GM12891 (cell line): ENCODE results near the gene PANK1.
A peak's percentile ranks its signal among the peaks of the same experiment; 100 is the strongest.

Source experiments
- DNase-seq: peaks from one replicate; pipeline ENCODE4 v3.0.0; 2011; ENCODE audit warnings: low spot score; ENCODE audit not compliant: insufficient read length
- FAIRE-seq: peaks from 2 replicates; lab custom pipeline; 2011; peaks lifted over from hg19 to GRCh38; lab: Jason Lieb, UNC
- PAX5 ChIP-seq: IDR thresholded peaks from 2 replicates; pipeline ENCODE4 v1.6.1; 2011; ENCODE audit warnings: low read length, moderate library complexity, mild to moderate bottlenecking; ENCODE audit not compliant: insufficient read depth, severe bottlenecking
- POLR2A ChIP-seq: IDR thresholded peaks from 2 replicates; pipeline ENCODE4 v1.6.1; 2011; ENCODE audit warnings: low read depth, low read length, control low read depth
- POLR2AphosphoS5 ChIP-seq: IDR thresholded peaks from 2 replicates; pipeline ENCODE4 v1.6.1; 2011; ENCODE audit warnings: low read depth, low read length, control low read depth
- POU2F2 ChIP-seq: IDR thresholded peaks from 2 replicates; pipeline ENCODE4 v1.6.1; 2011; ENCODE audit warnings: low read depth, mild to moderate bottlenecking, control low read depth, low read length, moderate library complexity
- SPI1 ChIP-seq: IDR thresholded peaks from 2 replicates; pipeline ENCODE4 v1.6.1; 2011; ENCODE audit warnings: low read depth, low read length, control low read depth
- TAF1 ChIP-seq: IDR thresholded peaks from 2 replicates; pipeline ENCODE4 v1.6.1; 2011; ENCODE audit warnings: low read depth, low read length, control low read depth

The PANK1 gene

DNA sequence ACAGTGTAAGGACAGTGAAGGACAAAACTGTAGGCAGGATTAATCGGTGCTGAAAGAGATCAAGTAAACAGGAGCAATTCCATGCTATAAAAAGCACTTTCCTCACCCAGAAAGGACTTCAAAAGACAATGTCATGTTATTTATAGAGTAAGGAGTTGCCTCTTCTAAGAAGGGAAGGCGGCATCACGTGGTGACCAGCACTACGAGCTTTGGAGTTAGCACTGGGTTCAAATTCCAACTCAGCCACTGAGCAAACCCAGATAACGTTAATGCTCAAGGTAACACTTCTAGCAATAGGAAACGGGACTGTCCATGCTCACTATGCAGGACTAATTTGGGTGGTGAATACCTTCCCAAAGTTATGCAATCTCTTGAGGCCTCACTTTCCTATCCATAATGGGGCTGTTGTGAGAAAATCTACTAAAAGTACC lies 715 bp upstream of the PANK1 start:
- TF ChIP-seq PAX5 (no peak), POU2F2 (no peak), POLR2A (no peak), POLR2AphosphoS5 (no peak), SPI1 (no peak), TAF1 (no peak)
- DNase-seq = no peak
- peak; percentile 87 for FAIRE-seq

- DNase-seq (no peak), FAIRE-seq (no peak)
- no peak for TF ChIP-seq POLR2AphosphoS5
- TF ChIP-seq POLR2A = no peak; the same call in 1 of the 2 replicates
- TF ChIP-seq POU2F2 = no peak
- no peak for TF ChIP-seq SPI1
- no peak for TF ChIP-seq TAF1
- TF ChIP-seq PAX5 = no peak
These were observed 413 bp downstream of the PANK1 start for GRCh38 chr10:89644691-89644966.

DNA sequence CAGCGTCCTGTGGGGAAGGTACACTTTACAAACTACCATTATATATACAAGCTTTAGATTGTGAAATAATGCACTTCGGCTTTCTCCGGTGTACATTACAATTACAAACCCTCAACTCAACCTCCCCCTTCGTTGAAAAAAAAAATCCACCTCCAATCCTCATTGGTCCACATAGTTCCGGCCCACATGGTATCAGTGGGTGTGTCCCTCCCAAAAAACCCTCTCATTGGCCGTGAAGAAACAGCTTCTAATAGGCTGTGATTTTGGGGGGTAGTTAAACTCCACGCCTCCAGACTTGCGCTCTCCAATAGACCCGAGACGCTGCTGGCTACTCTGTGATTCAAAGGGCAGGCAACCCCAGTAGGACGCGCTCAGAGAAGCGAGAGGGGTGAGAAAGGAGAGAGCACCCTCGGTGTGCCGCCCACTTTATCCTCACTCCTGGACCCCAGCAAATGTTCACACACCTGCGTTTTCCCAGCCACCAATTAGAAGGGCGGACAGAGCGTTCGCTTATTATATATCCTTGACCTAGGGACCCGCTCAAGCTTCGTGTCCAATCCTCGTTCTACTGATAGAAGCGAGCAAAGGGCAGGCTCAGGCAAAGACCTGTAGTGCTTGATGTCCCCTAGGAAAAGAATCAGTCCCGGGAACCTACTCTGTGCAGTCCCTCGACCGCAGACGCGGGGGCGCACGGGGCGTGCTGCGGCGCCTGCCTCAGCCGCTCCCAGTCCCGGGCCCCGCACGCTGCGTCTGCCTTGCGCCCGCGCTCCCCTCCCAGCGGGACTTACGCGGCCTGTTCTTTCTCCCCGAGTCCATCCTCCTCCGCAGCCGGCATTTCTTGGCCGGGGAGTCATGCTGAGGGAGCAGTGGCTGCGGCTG lies 991 bp downstream of the PANK1 start:
- DNase-seq (peak; percentile 75), FAIRE-seq (peak; percentile 98)
- TF ChIP-seq POLR2AphosphoS5 = peak; percentile 98
- TF ChIP-seq TAF1 = peak; percentile 90
- peak; percentile 98 for TF ChIP-seq POLR2A
- no peak for TF ChIP-seq PAX5
- peak; percentile 86 for TF ChIP-seq POU2F2
- TF ChIP-seq SPI1 = no peak

DNA sequence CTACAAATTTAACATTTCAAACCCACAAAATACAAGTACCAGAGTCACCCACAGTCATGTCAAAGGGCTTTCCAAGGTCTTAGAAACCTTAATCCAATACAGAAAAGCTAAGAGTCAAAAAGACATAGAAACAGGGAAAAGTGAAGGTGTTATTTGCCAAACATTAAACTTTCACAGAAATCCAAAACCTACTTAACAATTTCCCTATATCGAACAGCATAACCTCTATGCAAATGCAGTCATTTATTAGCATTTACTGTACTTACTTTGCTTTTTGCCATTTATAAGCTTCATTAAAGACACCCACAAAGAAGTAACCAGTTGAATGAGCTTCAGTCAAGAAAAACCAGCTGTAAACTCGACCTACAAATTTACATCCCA lies 1.6 kb downstream of the PANK1 start:
- FAIRE-seq (no peak), DNase-seq (no peak)
- TF ChIP-seq TAF1 = no peak
- TF ChIP-seq SPI1 = no peak
- TF ChIP-seq POLR2A = no peak
- no peak for TF ChIP-seq PAX5
- no peak for TF ChIP-seq POLR2AphosphoS5
- no peak for TF ChIP-seq POU2F2

GRCh38 chr10:89642193-89642592 lies 2.8 kb downstream of the PANK1 start:
- FAIRE-seq (peak; percentile 48), DNase-seq (no peak)

GRCh38 chr10:89640241-89640640 lies 4.8 kb downstream of the PANK1 start:
- no peak for TF ChIP-seq POLR2A
- no peak for TF ChIP-seq SPI1
- TF ChIP-seq POU2F2 = no peak
- TF ChIP-seq POLR2AphosphoS5 = no peak
- no peak for TF ChIP-seq PAX5
- no peak for TF ChIP-seq TAF1
- DNase-seq (no peak), FAIRE-seq (no peak)

More at GRCh38 chr10:89642193-89642592, 2.8 kb downstream of the PANK1 start:
- no peak for TF ChIP-seq SPI1
- no peak for TF ChIP-seq POLR2A
- TF ChIP-seq POU2F2 = no peak
- TF ChIP-seq PAX5 = no peak
- no peak for TF ChIP-seq TAF1
- no peak for TF ChIP-seq POLR2AphosphoS5

DNA sequence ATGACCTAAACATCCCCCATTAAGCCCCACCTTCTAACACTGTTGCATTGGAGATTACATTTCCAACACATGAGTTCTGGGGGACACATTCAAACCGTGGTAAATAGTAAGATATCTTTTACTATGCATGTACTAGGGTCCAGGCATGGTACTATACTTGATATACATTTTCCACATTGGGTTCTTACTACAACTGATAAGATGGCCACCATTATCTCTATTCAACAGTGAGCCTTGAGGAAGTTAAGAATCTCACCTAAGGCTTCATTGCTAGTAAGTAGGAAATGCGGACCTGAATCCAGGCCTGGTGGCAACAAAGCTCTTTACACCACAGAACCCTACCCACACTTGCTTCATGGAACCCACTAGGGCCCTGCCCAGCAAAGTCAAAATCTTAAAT lies 5.7 kb downstream of the PANK1 start:
- TF ChIP-seq POLR2AphosphoS5 (no peak), PAX5 (no peak), POU2F2 (no peak)
- DNase-seq = no peak
- FAIRE-seq = no peak

- no peak for FAIRE-seq
These were observed 7.9 kb downstream of the PANK1 start for GRCh38 chr10:89637113-89637512.

DNA sequence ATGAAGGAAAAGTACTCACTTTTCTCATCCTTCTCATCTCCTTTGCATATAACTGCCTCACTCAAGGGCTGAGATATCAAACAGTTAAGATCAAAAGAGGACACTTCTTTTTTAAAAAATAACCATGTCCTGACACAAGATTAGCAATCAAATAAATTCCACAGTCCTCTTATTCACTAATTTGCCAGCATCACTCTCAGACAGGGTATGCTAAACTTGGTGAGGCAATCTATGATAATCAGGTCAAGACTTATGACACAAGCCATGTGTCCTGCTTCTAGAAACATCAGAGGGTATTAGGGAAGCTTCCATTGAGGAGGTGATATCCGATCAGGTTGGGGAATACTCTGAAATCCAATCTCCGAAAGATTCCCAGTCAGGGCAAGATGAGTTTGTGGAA lies 10.4 kb downstream of the PANK1 start:
- TF ChIP-seq PAX5 (no peak), SPI1 (no peak), POLR2A (no peak), POLR2AphosphoS5 (no peak), TAF1 (no peak), POU2F2 (no peak)
- DNase-seq = no peak
- FAIRE-seq = no peak

More at GRCh38 chr10:89637113-89637512, 7.9 kb downstream of the PANK1 start:
- TF ChIP-seq PAX5 (no peak), POU2F2 (no peak), POLR2AphosphoS5 (no peak), POLR2A (no peak), TAF1 (no peak), SPI1 (no peak)
- no peak for DNase-seq

DNA sequence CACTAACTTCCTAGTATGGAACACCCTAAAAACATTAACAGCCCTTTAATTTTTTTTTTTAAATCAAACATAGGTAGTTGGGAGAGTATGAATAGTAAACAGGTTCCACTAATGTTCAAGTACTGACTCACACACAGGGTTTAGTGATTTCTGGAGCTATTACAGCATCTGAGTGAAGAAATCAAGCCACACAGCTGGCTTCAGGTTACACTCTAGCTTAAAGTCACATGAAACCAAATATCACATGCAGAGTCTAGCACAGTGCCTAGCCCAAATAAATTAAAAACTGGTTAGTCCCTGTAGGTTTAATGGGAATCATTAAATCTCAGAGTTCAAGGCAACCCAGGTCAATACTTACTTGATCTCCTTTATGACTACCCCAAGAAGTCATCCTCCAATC lies 11.6 kb downstream of the PANK1 start:
- DNase-seq (no peak), FAIRE-seq (no peak)
- TF ChIP-seq SPI1 (no peak), TAF1 (no peak), POLR2A (no peak), POU2F2 (no peak), PAX5 (no peak), POLR2AphosphoS5 (no peak)
